GM12878 (cell line): Measurements from ENCODE around the gene RALB.

ENCODE experiments used
- HDAC6 ChIP-seq: fragments of 200-600 bp; sonication (generic); IDR thresholded peaks from one replicate; pipeline ENCODE4 v1.8.0; 2017; ENCODE audit warnings: antibody characterized with exemption; ENCODE audit not compliant: unreplicated experiment
- MYC ChIP-seq: IDR thresholded peaks from 2 replicates; pipeline ENCODE4 v1.6.1; 2011; ENCODE audit warnings: mild to moderate bottlenecking, low read length, moderate library complexity, inconsistent platforms; ENCODE audit not compliant: insufficient read depth, insufficient replicate concordance, insufficient read length, severe bottlenecking
- NRF1 ChIP-seq: conservative IDR thresholded peaks from 2 replicates; pipeline ENCODE4 v1.6.1; 2011; ENCODE audit warnings: mild to moderate bottlenecking, low read depth, low read length, improper control_type of control experiment
- TF ChIP-seq, protein P1 (sequence below): IDR thresholded peaks from 2 replicates; pipeline ENCODE4 v1.6.1; 2012; ENCODE audit warnings: low read depth, low read length, improper control_type of control experiment
- TF ChIP-seq, protein P2 (sequence below), 3 experiments: IDR thresholded peaks in 2 of 3; conservative IDR thresholded peaks in 1 of 3; 2 replicates each; pipeline ENCODE4 v1.5.1; 2011; ENCODE audit warnings: low read depth in 3 of 3, low read length in 3 of 3, mild to moderate bottlenecking in 3 of 3, control low read depth in 2 of 3, moderate library complexity in 2 of 3, inconsistent platforms in 1 of 3, mixed read lengths in 1 of 3; ENCODE audit not compliant: control insufficient read depth in 2 of 3, insufficient read depth in 1 of 3; ENCODE audit errors: extremely low read depth in 1 of 3

DNA sequence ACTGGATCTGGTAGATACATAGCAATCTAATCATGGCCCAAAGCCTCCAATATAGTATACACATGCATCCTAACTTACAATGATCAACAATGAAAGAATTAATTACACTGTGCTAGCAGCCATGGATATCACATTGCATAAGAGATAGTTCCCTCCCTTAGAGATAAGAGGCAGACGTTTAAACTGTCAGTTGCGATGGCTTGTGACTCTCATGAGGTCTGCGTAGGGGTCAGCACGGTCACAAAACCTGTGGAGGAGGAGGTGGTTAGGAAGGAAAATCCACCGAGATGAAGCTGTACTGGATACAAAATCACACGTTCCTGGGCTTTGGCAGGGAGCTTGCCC, 800 bp upstream of the RALB start:
- TF ChIP-seq, protein P1, sequence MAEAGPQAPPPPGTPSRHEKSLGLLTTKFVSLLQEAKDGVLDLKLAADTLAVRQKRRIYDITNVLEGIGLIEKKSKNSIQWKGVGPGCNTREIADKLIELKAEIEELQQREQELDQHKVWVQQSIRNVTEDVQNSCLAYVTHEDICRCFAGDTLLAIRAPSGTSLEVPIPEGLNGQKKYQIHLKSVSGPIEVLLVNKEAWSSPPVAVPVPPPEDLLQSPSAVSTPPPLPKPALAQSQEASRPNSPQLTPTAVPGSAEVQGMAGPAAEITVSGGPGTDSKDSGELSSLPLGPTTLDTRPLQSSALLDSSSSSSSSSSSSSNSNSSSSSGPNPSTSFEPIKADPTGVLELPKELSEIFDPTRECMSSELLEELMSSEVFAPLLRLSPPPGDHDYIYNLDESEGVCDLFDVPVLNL, result no peak
- TF ChIP-seq HDAC6 (no peak), NRF1 (no peak), MYC (no peak)
- TF ChIP-seq, protein P2, sequence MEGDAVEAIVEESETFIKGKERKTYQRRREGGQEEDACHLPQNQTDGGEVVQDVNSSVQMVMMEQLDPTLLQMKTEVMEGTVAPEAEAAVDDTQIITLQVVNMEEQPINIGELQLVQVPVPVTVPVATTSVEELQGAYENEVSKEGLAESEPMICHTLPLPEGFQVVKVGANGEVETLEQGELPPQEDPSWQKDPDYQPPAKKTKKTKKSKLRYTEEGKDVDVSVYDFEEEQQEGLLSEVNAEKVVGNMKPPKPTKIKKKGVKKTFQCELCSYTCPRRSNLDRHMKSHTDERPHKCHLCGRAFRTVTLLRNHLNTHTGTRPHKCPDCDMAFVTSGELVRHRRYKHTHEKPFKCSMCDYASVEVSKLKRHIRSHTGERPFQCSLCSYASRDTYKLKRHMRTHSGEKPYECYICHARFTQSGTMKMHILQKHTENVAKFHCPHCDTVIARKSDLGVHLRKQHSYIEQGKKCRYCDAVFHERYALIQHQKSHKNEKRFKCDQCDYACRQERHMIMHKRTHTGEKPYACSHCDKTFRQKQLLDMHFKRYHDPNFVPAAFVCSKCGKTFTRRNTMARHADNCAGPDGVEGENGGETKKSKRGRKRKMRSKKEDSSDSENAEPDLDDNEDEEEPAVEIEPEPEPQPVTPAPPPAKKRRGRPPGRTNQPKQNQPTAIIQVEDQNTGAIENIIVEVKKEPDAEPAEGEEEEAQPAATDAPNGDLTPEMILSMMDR (IDR thresholded peaks at IDR 0.05 in 2 of 3, conservative IDR thresholded peaks at IDR 0.05 in 1 of 3; ENCODE audit: control insufficient read depth in 2 of 3, extremely low read depth in 1 of 3, insufficient read depth in 1 of 3, low read depth in 3 of 3, low read length in 3 of 3), result no peak
